GM23338 (cell line): ENCODE data around the gene FRRS1L. TPM values are rescaled to one million over a fixed set of nuclear protein-coding genes. Genes with fewer than 3 reads are reported as not detected.

Experiments used
- ATAC-seq: fragments of 200-7000 bp; cut with Tn5 transposase; 3 replicates; pipeline ENCODE4 v1.9.1; 2020
- DNase-seq: peaks from one replicate; pipeline ENCODE4 v3.0.0-alpha.2; 2015; ENCODE audit warnings: low spot score
- H2AFZ ChIP-seq: fragments of 200-600 bp; sonication (generic); 2 replicates; pipeline ENCODE4 v1.8.0; 2016; ENCODE audit warnings: antibody characterized with exemption, mild to moderate bottlenecking, moderate library complexity
- H3F3A ChIP-seq: fragments of 200-600 bp; sonication (generic); replicated peaks from 2 replicates; pipeline ENCODE4 v1.8.0; 2017; ENCODE audit warnings: antibody characterized with exemption, mixed run types, low read depth
- H3K27ac ChIP-seq: fragments of 200-600 bp; sonication (generic); 2 replicates; pipeline ENCODE4 v1.6.1; 2016; ENCODE audit warnings: low read depth
- H3K27me3 ChIP-seq: fragments of 200-600 bp; sonication (generic); 2 replicates; pipeline ENCODE4 v1.8.0; 2016; ENCODE audit warnings: mild to moderate bottlenecking, mixed run types, moderate library complexity; ENCODE audit not compliant: insufficient read depth
- H3K36me3 ChIP-seq: fragments of 200-600 bp; sonication (generic); 2 replicates; pipeline ENCODE4 v1.8.0; 2016; ENCODE audit warnings: mild to moderate bottlenecking; ENCODE audit not compliant: insufficient read depth
- H3K4me1 ChIP-seq: fragments of 200-600 bp; sonication (generic); 2 replicates; pipeline ENCODE4 v1.8.0; 2016; ENCODE audit warnings: mild to moderate bottlenecking, moderate library complexity; ENCODE audit not compliant: insufficient read depth
- H3K4me2 ChIP-seq: fragments of 200-600 bp; sonication (generic); 2 replicates; pipeline ENCODE4 v1.7.1; 2017; ENCODE audit warnings: mixed run types
- H3K4me3 ChIP-seq: fragments of 200-600 bp; sonication (generic); 2 replicates; pipeline ENCODE4 v1.6.1; 2016; ENCODE audit warnings: mixed run types
- H3K79me2 ChIP-seq: fragments of 200-600 bp; sonication (generic); replicated peaks from 2 replicates; pipeline ENCODE4 v1.8.0; 2017; ENCODE audit warnings: mild to moderate bottlenecking; ENCODE audit not compliant: insufficient read depth
- H3K9me2 ChIP-seq: fragments of 200-600 bp; sonication (generic); 2 replicates; pipeline ENCODE4 v1.8.0; 2017; ENCODE audit not compliant: insufficient read depth
- H4K20me1 ChIP-seq: fragments of 200-600 bp; sonication (generic); replicated peaks from 2 replicates; pipeline ENCODE4 v1.8.0; 2017; ENCODE audit warnings: mild to moderate bottlenecking; ENCODE audit not compliant: insufficient read depth
- H3K27ac Mint-ChIP-seq: 2 replicates; pipeline ENCODE4 v1.8.0; 2020; ENCODE audit warnings: inconsistent platforms, mild to moderate bottlenecking, moderate library complexity, mixed read lengths
- H3K27me3 Mint-ChIP-seq: 3 replicates; pipeline ENCODE4 v1.8.0; 2022; ENCODE audit warnings: low read depth, mild to moderate bottlenecking, moderate library complexity, mixed read lengths, inconsistent platforms; ENCODE audit not compliant: insufficient read depth, poor library complexity
- H3K36me3 Mint-ChIP-seq: 3 replicates; pipeline ENCODE4 v1.8.0; 2021; ENCODE audit warnings: low read depth, mild to moderate bottlenecking, inconsistent platforms, moderate library complexity, mixed read lengths
- H3K4me1 Mint-ChIP-seq: 3 replicates; pipeline ENCODE4 v1.8.0; 2020; ENCODE audit warnings: mild to moderate bottlenecking, inconsistent platforms, mixed read lengths
- H3K4me3 Mint-ChIP-seq: 3 replicates; pipeline ENCODE4 v1.8.0; 2021; ENCODE audit warnings: moderate library complexity, mild to moderate bottlenecking, inconsistent platforms, mixed read lengths
- H3K9me3 Mint-ChIP-seq: 3 replicates; pipeline ENCODE4 v1.8.0; 2020; ENCODE audit warnings: moderate library complexity, mild to moderate bottlenecking, inconsistent platforms, mixed read lengths
- CREB1 ChIP-seq: fragments of 250-450 bp; sonication (Bioruptor Pico); IDR thresholded peaks from 2 replicates; pipeline ENCODE4 v1.5.0; 2020; ENCODE audit warnings: low read depth, mild to moderate bottlenecking, moderate library complexity
- EZH2 ChIP-seq: fragments of 200-600 bp; sonication (generic); IDR thresholded peaks from one replicate; pipeline ENCODE4 v1.8.0; 2017; ENCODE audit warnings: antibody characterized with exemption, mild to moderate bottlenecking, low read depth; ENCODE audit not compliant: unreplicated experiment
- EZH2phosphoT487 ChIP-seq: fragments of 200-600 bp; sonication (generic); IDR thresholded peaks from one replicate; pipeline ENCODE4 v1.8.1; 2018; ENCODE audit warnings: antibody characterized with exemption; ENCODE audit not compliant: unreplicated experiment
- JUNB ChIP-seq: IDR thresholded peaks from one replicate; pipeline ENCODE4 v1.6.1; 2016; ENCODE audit warnings: antibody characterized with exemption; ENCODE audit not compliant: unreplicated experiment
- NANOG ChIP-seq: IDR thresholded peaks from 2 replicates; pipeline ENCODE4 v1.6.1; 2016; ENCODE audit warnings: antibody characterized with exemption, borderline replicate concordance
- POLR2AphosphoS5 ChIP-seq: IDR thresholded peaks from 2 replicates; pipeline ENCODE4 v1.6.1; 2016; ENCODE audit warnings: antibody characterized with exemption, low read depth
- STAT1 ChIP-seq: IDR thresholded peaks from one replicate; pipeline ENCODE4 v1.6.1; 2016; ENCODE audit warnings: antibody characterized with exemption; ENCODE audit not compliant: unreplicated experiment
- ZNF114 ChIP-seq: fragments of 250-450 bp; sonication (Bioruptor Pico); IDR thresholded peaks from 2 replicates; pipeline ENCODE4 v1.5.0; 2020; ENCODE audit warnings: mild to moderate bottlenecking, moderate library complexity
- ZNF331 ChIP-seq: fragments of 250-450 bp; sonication (Bioruptor Pico); IDR thresholded peaks from 2 replicates; pipeline ENCODE4 v1.5.0; 2020; ENCODE audit warnings: low read depth, mild to moderate bottlenecking, moderate library complexity
- polyA plus RNA-seq: library from polyadenylated mRNA; unstranded; fragments of >200 nt; fragmentation: Nextera tagmentation; extraction: Ambion mirVana; gene quantifications from 2 replicates; pipeline ENCODE4 v1.2.1, GENCODE V29; 2016
- total RNA-seq: library from RNA; depleted of rRNA; stranded (reverse); fragments of >200 nt; shearing (Covaris generic); gene quantifications from 2 replicates; pipeline ENCODE4 v1.2.3, GENCODE V29; 2014
- TF ChIP-seq, protein P1 (sequence below), 2 experiments: fragments of 200-600 bp in 1 of 2; sonication (generic) in 1 of 2; conservative IDR thresholded peaks; 2 replicates each; pipeline versions ENCODE4 v1.5.1 to v1.6.1; 2016 to 2017; ENCODE audit warnings: antibody characterized with exemption in 2 of 2, low read depth in 2 of 2, mild to moderate bottlenecking in 2 of 2, moderate library complexity in 1 of 2
- TF ChIP-seq, protein P2 (sequence below): IDR thresholded peaks from one replicate; pipeline ENCODE4 v1.6.1; 2018; ENCODE audit warnings: antibody characterized with exemption; ENCODE audit not compliant: unreplicated experiment
- TF ChIP-seq, protein P3 (sequence below): IDR thresholded peaks from 2 replicates; pipeline ENCODE4 v1.6.1; 2016; ENCODE audit warnings: antibody characterized with exemption
- TF ChIP-seq, protein P4 (sequence below): fragments of 250-450 bp; sonication (Bioruptor Pico); IDR thresholded peaks from 2 replicates; pipeline ENCODE4 v1.5.0; 2020; ENCODE audit warnings: mild to moderate bottlenecking, moderate library complexity

FRRS1L gene
- total and polyA plus RNA-seq, 2 experiments from 2014 or later = 0.37 to 1.1 TPM

DNA sequence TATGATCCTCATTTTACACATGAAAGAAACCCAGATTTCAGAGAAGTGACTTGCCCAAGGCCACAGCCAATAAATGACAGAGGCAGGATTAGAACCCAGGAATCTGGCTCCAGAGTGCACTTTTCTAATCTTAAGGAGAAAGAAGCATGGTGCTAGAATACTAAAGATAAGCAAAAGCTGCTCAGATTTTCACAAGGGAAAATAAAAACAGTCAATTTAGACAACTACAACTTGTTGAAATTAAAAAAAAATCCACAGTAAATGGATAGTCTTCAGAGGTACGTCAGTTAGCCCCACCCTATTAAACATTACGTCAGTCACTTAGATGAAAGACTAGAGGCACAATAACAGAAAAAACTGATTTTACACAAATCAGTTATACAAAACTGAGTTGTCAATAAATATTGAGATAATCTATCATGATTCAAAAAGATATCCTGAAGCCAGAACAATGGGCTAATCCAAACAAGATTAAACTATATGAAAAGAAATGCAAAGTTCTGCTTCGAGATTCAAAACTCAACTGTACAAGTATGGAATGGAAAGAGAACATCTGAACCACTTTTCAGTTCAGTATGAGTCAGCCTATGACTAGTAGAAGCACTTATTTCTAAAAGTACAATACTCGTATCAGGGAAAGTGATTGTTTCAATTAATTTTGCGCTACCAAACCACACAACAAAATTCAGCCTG is 56.6 kb downstream of the FRRS1L start:
- TF ChIP-seq, protein P1, sequence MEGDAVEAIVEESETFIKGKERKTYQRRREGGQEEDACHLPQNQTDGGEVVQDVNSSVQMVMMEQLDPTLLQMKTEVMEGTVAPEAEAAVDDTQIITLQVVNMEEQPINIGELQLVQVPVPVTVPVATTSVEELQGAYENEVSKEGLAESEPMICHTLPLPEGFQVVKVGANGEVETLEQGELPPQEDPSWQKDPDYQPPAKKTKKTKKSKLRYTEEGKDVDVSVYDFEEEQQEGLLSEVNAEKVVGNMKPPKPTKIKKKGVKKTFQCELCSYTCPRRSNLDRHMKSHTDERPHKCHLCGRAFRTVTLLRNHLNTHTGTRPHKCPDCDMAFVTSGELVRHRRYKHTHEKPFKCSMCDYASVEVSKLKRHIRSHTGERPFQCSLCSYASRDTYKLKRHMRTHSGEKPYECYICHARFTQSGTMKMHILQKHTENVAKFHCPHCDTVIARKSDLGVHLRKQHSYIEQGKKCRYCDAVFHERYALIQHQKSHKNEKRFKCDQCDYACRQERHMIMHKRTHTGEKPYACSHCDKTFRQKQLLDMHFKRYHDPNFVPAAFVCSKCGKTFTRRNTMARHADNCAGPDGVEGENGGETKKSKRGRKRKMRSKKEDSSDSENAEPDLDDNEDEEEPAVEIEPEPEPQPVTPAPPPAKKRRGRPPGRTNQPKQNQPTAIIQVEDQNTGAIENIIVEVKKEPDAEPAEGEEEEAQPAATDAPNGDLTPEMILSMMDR (conservative IDR thresholded peaks at IDR 0.05; ENCODE audit: low read depth in 2 of 2) = no peak
- TF ChIP-seq, protein P2, sequence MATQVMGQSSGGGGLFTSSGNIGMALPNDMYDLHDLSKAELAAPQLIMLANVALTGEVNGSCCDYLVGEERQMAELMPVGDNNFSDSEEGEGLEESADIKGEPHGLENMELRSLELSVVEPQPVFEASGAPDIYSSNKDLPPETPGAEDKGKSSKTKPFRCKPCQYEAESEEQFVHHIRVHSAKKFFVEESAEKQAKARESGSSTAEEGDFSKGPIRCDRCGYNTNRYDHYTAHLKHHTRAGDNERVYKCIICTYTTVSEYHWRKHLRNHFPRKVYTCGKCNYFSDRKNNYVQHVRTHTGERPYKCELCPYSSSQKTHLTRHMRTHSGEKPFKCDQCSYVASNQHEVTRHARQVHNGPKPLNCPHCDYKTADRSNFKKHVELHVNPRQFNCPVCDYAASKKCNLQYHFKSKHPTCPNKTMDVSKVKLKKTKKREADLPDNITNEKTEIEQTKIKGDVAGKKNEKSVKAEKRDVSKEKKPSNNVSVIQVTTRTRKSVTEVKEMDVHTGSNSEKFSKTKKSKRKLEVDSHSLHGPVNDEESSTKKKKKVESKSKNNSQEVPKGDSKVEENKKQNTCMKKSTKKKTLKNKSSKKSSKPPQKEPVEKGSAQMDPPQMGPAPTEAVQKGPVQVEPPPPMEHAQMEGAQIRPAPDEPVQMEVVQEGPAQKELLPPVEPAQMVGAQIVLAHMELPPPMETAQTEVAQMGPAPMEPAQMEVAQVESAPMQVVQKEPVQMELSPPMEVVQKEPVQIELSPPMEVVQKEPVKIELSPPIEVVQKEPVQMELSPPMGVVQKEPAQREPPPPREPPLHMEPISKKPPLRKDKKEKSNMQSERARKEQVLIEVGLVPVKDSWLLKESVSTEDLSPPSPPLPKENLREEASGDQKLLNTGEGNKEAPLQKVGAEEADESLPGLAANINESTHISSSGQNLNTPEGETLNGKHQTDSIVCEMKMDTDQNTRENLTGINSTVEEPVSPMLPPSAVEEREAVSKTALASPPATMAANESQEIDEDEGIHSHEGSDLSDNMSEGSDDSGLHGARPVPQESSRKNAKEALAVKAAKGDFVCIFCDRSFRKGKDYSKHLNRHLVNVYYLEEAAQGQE = no peak
- TF ChIP-seq STAT1 = no peak
- no peak for TF ChIP-seq JUNB
- TF ChIP-seq, protein P3, sequence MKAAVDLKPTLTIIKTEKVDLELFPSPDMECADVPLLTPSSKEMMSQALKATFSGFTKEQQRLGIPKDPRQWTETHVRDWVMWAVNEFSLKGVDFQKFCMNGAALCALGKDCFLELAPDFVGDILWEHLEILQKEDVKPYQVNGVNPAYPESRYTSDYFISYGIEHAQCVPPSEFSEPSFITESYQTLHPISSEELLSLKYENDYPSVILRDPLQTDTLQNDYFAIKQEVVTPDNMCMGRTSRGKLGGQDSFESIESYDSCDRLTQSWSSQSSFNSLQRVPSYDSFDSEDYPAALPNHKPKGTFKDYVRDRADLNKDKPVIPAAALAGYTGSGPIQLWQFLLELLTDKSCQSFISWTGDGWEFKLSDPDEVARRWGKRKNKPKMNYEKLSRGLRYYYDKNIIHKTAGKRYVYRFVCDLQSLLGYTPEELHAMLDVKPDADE = no peak
- no peak for TF ChIP-seq ZNF331 (CRISPR knock-in tag)
- TF ChIP-seq NANOG = no peak
- TF ChIP-seq CREB1 = no peak
- TF ChIP-seq POLR2AphosphoS5 = no peak
- TF ChIP-seq, protein P4, sequence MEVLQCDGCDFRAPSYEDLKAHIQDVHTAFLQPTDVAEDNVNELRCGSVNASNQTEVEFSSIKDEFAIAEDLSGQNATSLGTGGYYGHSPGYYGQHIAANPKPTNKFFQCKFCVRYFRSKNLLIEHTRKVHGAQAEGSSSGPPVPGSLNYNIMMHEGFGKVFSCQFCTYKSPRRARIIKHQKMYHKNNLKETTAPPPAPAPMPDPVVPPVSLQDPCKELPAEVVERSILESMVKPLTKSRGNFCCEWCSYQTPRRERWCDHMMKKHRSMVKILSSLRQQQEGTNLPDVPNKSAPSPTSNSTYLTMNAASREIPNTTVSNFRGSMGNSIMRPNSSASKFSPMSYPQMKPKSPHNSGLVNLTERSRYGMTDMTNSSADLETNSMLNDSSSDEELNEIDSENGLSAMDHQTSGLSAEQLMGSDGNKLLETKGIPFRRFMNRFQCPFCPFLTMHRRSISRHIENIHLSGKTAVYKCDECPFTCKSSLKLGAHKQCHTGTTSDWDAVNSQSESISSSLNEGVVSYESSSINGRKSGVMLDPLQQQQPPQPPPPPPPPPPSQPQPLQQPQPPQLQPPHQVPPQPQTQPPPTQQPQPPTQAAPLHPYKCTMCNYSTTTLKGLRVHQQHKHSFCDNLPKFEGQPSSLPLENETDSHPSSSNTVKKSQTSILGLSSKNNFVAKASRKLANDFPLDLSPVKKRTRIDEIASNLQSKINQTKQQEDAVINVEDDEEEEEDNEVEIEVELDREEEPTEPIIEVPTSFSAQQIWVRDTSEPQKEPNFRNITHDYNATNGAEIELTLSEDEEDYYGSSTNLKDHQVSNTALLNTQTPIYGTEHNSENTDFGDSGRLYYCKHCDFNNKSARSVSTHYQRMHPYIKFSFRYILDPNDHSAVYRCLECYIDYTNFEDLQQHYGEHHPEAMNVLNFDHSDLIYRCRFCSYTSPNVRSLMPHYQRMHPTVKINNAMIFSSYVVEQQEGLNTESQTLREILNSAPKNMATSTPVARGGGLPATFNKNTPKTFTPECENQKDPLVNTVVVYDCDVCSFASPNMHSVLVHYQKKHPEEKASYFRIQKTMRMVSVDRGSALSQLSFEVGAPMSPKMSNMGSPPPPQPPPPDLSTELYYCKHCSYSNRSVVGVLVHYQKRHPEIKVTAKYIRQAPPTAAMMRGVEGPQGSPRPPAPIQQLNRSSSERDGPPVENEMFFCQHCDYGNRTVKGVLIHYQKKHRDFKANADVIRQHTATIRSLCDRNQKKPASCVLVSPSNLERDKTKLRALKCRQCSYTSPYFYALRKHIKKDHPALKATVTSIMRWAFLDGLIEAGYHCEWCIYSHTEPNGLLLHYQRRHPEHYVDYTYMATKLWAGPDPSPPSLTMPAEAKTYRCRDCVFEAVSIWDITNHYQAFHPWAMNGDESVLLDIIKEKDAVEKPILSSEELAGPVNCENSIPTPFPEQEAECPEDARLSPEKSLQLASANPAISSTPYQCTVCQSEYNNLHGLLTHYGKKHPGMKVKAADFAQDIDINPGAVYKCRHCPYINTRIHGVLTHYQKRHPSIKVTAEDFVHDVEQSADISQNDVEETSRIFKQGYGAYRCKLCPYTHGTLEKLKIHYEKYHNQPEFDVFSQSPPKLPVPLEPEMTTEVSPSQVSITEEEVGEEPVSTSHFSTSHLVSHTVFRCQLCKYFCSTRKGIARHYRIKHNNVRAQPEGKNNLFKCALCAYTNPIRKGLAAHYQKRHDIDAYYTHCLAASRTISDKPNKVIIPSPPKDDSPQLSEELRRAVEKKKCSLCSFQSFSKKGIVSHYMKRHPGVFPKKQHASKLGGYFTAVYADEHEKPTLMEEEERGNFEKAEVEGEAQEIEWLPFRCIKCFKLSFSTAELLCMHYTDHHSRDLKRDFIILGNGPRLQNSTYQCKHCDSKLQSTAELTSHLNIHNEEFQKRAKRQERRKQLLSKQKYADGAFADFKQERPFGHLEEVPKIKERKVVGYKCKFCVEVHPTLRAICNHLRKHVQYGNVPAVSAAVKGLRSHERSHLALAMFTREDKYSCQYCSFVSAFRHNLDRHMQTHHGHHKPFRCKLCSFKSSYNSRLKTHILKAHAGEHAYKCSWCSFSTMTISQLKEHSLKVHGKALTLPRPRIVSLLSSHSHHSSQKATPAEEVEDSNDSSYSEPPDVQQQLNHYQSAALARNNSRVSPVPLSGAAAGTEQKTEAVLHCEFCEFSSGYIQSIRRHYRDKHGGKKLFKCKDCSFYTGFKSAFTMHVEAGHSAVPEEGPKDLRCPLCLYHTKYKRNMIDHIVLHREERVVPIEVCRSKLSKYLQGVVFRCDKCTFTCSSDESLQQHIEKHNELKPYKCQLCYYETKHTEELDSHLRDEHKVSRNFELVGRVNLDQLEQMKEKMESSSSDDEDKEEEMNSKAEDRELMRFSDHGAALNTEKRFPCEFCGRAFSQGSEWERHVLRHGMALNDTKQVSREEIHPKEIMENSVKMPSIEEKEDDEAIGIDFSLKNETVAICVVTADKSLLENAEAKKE (CRISPR knock-in tag) = no peak
- TF ChIP-seq EZH2 = no peak
- TF ChIP-seq EZH2phosphoT487 = no peak
- no peak for TF ChIP-seq ZNF114
- Mint-ChIP-seq H3K27ac (peak overlapping the region; percentile 70), H3K9me3 (no peaks in the 10 kb centered on the region), H3K36me3 (no peaks in the 10 kb centered on the region; the same call in 1 of the 3 replicates), H3K4me3 (no peak overlapping the region), H3K4me1 (peaks cover 42% of the 10 kb centered on the region), H3K27me3 (no peaks in the 10 kb centered on the region)
- Histone ChIP-seq H3K27me3 (no peaks in the 10 kb centered on the region), H2AFZ (no peak overlapping the region), H3K9me2 (no peaks in the 10 kb centered on the region), H3F3A (no peaks in the 10 kb centered on the region), H4K20me1 (peaks cover 57% of the 10 kb centered on the region), H3K4me2 (no peak overlapping the region), H3K4me3 (no peak overlapping the region), H3K36me3 (peaks cover under 1% of the 10 kb centered on the region; the same call in 1 of the 2 replicates), H3K79me2 (peaks cover 100% of the 10 kb centered on the region), H3K4me1 (peaks cover 43% of the 10 kb centered on the region), H3K27ac (0 out of 2 replicates have a peak overlapping the region, but pooled peaks have one; percentile 12)
- ATAC-seq = no peak
- no peak for DNase-seq
